Transverse colon (tissue), 4 donors: ENCODE data around the gene SNAP25. TPM values are rescaled to one million over a fixed set of nuclear protein-coding genes. Genes with fewer than 3 reads are reported as not detected.

Experiments
- DNase-seq: peaks from one replicate; pipeline ENCODE4 v3.0.0-alpha.2; 2019
- H3K27ac ChIP-seq, 4 donors: fragments of 200-600 bp; sonication (generic); 2 replicates each; pipeline ENCODE4 v1.5.1; 2016 to 2018; ENCODE audit warnings: inconsistent platforms in 4 of 4
- H3K27me3 ChIP-seq: fragments of 200-600 bp; sonication (generic); 2 replicates; pipeline ENCODE4 v1.5.1; 2017; ENCODE audit warnings: inconsistent platforms
- H3K36me3 ChIP-seq, 4 donors: fragments of 200-600 bp; sonication (generic); 2 replicates each; pipeline ENCODE4 v1.5.1; 2017 to 2019; ENCODE audit warnings: inconsistent platforms in 4 of 4
- H3K4me1 ChIP-seq, 4 donors: fragments of 200-600 bp; sonication (generic); 2 replicates each; pipeline ENCODE4 v1.5.1; 2017 to 2020; ENCODE audit warnings: inconsistent platforms in 4 of 4
- H3K4me3 ChIP-seq, 4 donors: fragments of 200-600 bp; sonication (generic); 1 replicate in 1 of 4; 2 replicates in 3 of 4; pipeline versions ENCODE4 v1.5.1 to v1.6.1; 2017 to 2019; ENCODE audit warnings: inconsistent platforms in 4 of 4
- H3K9me3 ChIP-seq, 2 donors: fragments of 200-600 bp; sonication (generic); 2 replicates each; pipeline ENCODE4 v1.5.1; 2017 to 2019; ENCODE audit warnings: inconsistent platforms in 2 of 2
- CTCF ChIP-seq, 5 experiments: fragments of 200-600 bp in 3 of 5; fragments of 450-650 bp in 2 of 5; sonication (generic) in 3 of 5; IDR thresholded peaks; 1 replicate in 2 of 5; 2 replicates in 3 of 5; pipeline ENCODE4 v1.5.1; 2016 to 2017; ENCODE audit warnings: antibody characterized with exemption in 5 of 5, inconsistent platforms in 3 of 5, mild to moderate bottlenecking in 2 of 5, moderate library complexity in 1 of 5
- EP300 ChIP-seq: sonication (generic); formaldehyde crosslinking; IDR thresholded peaks from one replicate; pipeline ENCODE4 v1.6.1; 2017; ENCODE audit warnings: antibody characterized with exemption, low read depth
- POLR2A ChIP-seq: fragments of 450-650 bp; IDR thresholded peaks from one replicate; pipeline ENCODE4 v1.6.1; 2016; ENCODE audit warnings: antibody characterized with exemption, mild to moderate bottlenecking, moderate library complexity
- POLR2AphosphoS5 ChIP-seq, 3 donors: sonication (generic); formaldehyde crosslinking; IDR thresholded peaks; one replicate each; pipeline ENCODE4 v1.6.1; 2016; ENCODE audit warnings: antibody characterized with exemption in 3 of 3
- WGBS, 2 donors: methylation state at CpG; one replicate each; pipeline ENCODE4 v1.1.5; 2018; ENCODE audit warnings: low coverage in 1 of 2; 5-methylcytosine and 5-hydroxymethylcytosine counted together
- in situ Hi-C, 4 donors: fragments of 200-750 bp; cut with MboI; loops; one replicate each; pipeline versions ENCODE4 v1.15.0 to v1.15.1; 2017; ENCODE audit warnings: low sequenced_read_pairs in 3 of 4, low pct_ligation_motif_present in 1 of 4, low pct_unique_long_range_greater_than_20kb in 1 of 4
- intact Hi-C: fragments of 100-400 bp; cut with DNase I; formaldehyde crosslinking; loops from one replicate; pipeline ENCODE4 v1.15.1; 2023; ENCODE audit warnings: low total_unique reads
- total RNA-seq, 4 donors: library from RNA; depleted of rRNA; stranded (reverse); fragments of >200 nt; gene quantifications; one replicate each; pipeline ENCODE4 v1.1.0, GENCODE V29; 2016

The SNAP25 gene
- total RNA-seq, 4 donors from 2014 or later: 1.4 to 4.2 (median 2.4) TPM; not detected in 1

GRCh38 chr20:10242166-10242565 is 23.5 kb downstream of the SNAP25 start:
- in situ Hi-C loops (no loop called here), intact Hi-C loops (no loop called here)
- H3K27ac ChIP-seq: no peak overlapping the region
- H3K27me3 ChIP-seq: no peaks in the 10 kb centered on the region
- no peak for DNase-seq
- no peaks in the 10 kb centered on the region for H3K4me1 ChIP-seq
- WGBS, 2 donors: 53 to 75% methylated on average over 2 of the region's 2 CpGs
- H3K36me3 ChIP-seq: no peaks in the 10 kb centered on the region
- TF ChIP-seq CTCF (IDR thresholded peaks at IDR 0.05) (no peak), EP300 (no peak), POLR2A (no peak), POLR2AphosphoS5 (IDR thresholded peaks at IDR 0.05) (no peak)
- H3K4me3 ChIP-seq: no peak overlapping the region
- H3K9me3 ChIP-seq: no peaks in the 10 kb centered on the region

- Histone ChIP-seq H3K4me1 (peaks cover 0 to 2% (median 0%) of the 10 kb centered on the region in 4 donors), H3K27ac (no peak overlapping the region), H3K9me3 (no peaks in the 10 kb centered on the region), H3K4me3 (no peak overlapping the region), H3K27me3 (no peaks in the 10 kb centered on the region), H3K36me3 (no peaks in the 10 kb centered on the region)
- in situ Hi-C loops: no loop called here
- WGBS, 2 donors: 89 to 92% methylated on average over 2 to 3 of the region's 3 CpGs
- DNase-seq: no peak
- intact Hi-C loops: no loop called here
- TF ChIP-seq CTCF (IDR thresholded peaks at IDR 0.05) (no peak), POLR2A (no peak), EP300 (no peak), POLR2AphosphoS5 (IDR thresholded peaks at IDR 0.05) (no peak)
Observed at GRCh38 chr20:10247440-10247839, 28.8 kb downstream of the SNAP25 start.

GRCh38 chr20:10249048-10249770 is 30.6 kb downstream of the SNAP25 start:
- Histone ChIP-seq H3K9me3 (no peaks in the 10 kb centered on the region), H3K27me3 (no peaks in the 10 kb centered on the region), H3K27ac (no peak overlapping the region), H3K36me3 (no peaks in the 10 kb centered on the region), H3K4me1 (peaks cover 0 to 2% (median 0%) of the 10 kb centered on the region in 4 donors), H3K4me3 (no peak overlapping the region)
- 54 to 62% methylated on average over 6 of the region's 6 CpGs for WGBS, 2 donors
- TF ChIP-seq POLR2A (no peak), EP300 (no peak), CTCF (IDR thresholded peaks at IDR 0.05) (no peak), POLR2AphosphoS5 (IDR thresholded peaks at IDR 0.05) (no peak)
- intact Hi-C loops (no loop called here), in situ Hi-C loops (no loop called here)
- no peak for DNase-seq

GRCh38 chr20:10249822-10250221 is 31.2 kb downstream of the SNAP25 start:
- H3K36me3 ChIP-seq: no peaks in the 10 kb centered on the region
- H3K4me3 ChIP-seq: no peak overlapping the region
- in situ Hi-C loops (no loop called here), intact Hi-C loops (no loop called here)
- no peak for TF ChIP-seq EP300
- no peak for TF ChIP-seq POLR2AphosphoS5 (IDR thresholded peaks at IDR 0.05)
- no peak for TF ChIP-seq CTCF (IDR thresholded peaks at IDR 0.05)
- no peak for TF ChIP-seq POLR2A
- peaks cover 0 to 2% (median 0%) of the 10 kb centered on the region in 4 donors for H3K4me1 ChIP-seq
- no peaks in the 10 kb centered on the region for H3K27me3 ChIP-seq
- no peaks in the 10 kb centered on the region for H3K9me3 ChIP-seq
- DNase-seq: no peak
- 73 to 85% methylated on average over 2 of the region's 2 CpGs for WGBS, 2 donors
- no peak overlapping the region for H3K27ac ChIP-seq
